ENCODE data around the gene GTF3C6.

GRCh38 chr6:110996691-110997090 lies 38.2 kb downstream of the GTF3C6 start:
- no peak for TF ChIP-seq CTCF (IDR thresholded peaks at IDR 0.05)
- no peak for TF ChIP-seq POLR2A (IDR thresholded peaks at IDR 0.05)
- no peak for TF ChIP-seq POLR2AphosphoS5 (IDR thresholded peaks at IDR 0.05)

Measured in gastroesophageal sphincter (tissue), 3 donors.